ENCODE results near the gene DNAJC15.

The DNAJC15 gene

GRCh38 chr13:43129066-43129465, 105.7 kb downstream of the DNAJC15 start:
- no peak for DNase-seq

- DNase-seq: no peak
Observed at GRCh38 chr13:43129511-43130110, 106.2 kb downstream of the DNAJC15 start.

DNA sequence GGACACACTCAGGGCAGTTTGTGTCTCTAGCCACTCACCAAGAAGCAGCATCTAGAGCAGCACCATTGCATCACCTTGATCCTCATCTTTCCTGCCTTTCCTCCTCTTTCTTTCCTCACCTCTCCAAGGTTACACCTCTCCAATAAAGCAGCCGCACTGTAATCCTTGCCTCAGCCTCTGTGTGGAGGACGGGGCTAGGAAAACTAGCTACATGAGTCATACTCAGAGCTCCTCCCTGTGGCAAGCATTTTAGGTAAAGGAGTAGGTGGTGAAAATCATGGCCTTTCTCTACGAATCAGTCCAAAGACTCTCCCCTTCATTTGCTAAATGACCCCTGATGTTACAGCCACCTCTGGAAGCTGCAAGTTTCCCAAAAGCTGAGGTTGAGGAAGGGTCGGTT, 108.9 kb downstream of the DNAJC15 start:
- no peak for DNase-seq

DNA sequence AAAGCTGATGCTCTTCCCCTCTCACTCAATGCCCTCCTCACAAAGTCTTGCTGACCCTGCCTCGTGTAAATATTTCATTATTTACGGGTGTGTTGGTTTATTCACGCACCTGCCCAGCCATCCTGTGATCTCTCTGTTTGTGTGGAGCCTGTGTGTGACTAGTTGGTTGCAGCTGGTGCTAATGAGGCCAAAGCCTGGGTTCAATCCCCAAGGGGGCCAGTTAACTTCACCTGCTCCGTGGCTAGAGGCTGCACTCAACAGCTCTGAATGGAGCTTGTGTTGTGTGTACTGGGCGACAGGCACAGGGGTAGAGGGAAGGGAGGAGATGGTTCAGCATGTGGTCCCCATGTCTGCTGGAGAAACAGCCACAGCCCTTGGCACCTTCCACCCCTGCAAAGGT, 109.5 kb downstream of the DNAJC15 start:
- no peak for DNase-seq

GRCh38 chr13:43133792-43134191, 110.4 kb downstream of the DNAJC15 start:
- DNase-seq: no peak

- DNase-seq: no peak
Observed at GRCh38 chr13:43134868-43135267, 111.5 kb downstream of the DNAJC15 start.

GRCh38 chr13:43135516-43135915, 112.1 kb downstream of the DNAJC15 start:
- no peak for DNase-seq

GRCh38 chr13:43136920-43137575, 113.7 kb downstream of the DNAJC15 start:
- no peak for DNase-seq

DNA sequence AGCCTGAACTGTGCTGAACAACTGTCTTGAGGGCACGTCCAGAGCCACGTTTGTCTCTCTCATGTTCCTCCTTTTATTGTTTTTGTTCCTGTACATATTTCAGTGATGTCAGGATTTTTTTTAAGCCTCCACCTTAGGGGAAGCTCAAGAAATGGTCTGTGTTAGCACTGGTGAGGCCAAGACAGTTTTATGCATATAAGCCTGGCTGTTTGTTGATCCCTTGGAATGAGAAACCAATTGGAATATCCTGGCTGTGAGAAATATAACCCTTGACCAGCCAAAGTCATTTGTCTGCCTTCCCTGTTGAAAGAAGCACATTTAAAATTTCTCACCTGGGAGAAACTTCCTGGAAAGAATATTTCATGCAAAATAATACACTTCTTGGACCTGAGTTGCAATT, 115.8 kb downstream of the DNAJC15 start:
- DNase-seq: no peak

GRCh38 chr13:43139921-43140320, 116.5 kb downstream of the DNAJC15 start:
- DNase-seq: no peak

DNA sequence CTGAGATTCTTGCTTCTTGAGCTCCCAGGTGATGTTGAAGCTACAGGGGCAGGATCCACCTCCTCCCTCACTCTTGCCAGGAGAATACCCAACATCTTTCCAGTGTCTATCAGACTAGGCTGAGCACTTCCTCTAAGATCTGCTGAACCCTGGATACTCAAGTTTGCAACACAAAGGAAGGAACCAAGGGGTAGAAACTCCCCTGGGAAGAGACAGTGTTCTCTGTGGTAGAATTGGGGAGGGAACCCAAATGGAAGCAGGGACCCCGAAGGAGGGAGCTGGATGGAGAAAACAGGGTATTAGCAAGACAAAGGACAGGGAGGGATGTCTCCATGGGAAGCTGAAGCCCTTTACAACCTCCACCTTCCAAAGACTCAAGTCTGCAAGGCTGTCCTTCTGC, 117.6 kb downstream of the DNAJC15 start:
- DNase-seq: no peak

- no peak for DNase-seq
Observed at GRCh38 chr13:43141685-43142084, 118.3 kb downstream of the DNAJC15 start.

- DNase-seq: no peak
Observed at GRCh38 chr13:43143591-43143990, 120.2 kb downstream of the DNAJC15 start.

DNA sequence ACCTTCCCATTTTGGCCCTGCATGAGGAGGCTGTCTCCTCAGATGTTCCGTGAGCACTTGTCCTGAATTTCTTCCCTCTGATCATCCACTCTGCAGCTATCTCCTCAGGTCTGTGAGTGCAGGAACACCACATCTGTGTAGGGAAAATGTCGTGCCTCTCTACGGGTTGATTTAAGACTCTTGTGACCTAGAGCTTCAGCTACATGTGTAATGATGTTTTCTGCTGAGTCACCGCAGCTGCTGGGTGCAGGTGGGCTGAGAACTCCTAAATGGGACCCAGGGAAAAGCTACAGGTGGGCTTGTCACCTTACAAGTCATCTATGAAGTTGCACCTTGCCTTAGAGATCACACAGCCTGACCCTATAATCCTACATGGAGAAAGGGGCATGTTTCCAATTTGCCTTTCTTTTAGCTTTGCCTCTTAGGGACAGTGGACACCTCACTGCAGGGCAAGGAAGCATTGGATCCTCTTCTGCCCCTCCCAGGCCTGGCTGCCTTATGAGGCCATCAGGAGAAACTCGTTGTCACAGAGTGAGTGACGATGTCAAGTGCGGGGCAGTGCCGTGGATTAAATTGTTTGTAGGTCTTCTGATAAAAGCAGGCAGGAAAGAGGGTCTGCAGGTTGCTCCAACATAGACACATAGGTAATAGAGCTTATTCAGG, 122.3 kb downstream of the DNAJC15 start:
- no peak for DNase-seq

- no peak for DNase-seq
Observed at GRCh38 chr13:43146400-43146799, 123.0 kb downstream of the DNAJC15 start.

- DNase-seq: no peak
Observed at GRCh38 chr13:43150369-43151207, 127.2 kb downstream of the DNAJC15 start.

- no peak for DNase-seq
Observed at GRCh38 chr13:43153436-43154090, 130.2 kb downstream of the DNAJC15 start.

DNA sequence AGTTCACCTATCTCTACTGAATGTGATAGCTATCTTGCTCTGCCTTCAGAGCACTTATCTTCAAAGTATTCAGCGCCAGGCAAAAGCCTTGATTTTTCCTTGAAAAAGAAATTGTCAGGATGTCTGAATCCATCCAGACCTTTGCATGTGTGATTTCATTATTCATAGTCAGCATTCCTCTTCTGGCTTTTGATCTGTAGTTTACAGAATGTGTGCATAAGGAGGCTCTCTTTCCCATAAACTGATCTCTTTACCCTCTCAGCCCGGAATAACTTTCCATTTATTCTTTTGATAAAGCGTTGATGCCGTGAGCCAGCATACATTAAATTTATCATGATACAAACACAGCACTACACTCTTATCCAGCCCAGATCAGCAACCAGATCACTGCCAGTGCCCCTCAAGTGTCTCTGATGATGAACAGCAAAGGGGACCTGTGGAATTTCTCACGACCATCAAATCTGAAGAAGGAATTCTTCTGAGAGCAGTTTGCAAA, 130.8 kb downstream of the DNAJC15 start:
- no peak for DNase-seq

DNA sequence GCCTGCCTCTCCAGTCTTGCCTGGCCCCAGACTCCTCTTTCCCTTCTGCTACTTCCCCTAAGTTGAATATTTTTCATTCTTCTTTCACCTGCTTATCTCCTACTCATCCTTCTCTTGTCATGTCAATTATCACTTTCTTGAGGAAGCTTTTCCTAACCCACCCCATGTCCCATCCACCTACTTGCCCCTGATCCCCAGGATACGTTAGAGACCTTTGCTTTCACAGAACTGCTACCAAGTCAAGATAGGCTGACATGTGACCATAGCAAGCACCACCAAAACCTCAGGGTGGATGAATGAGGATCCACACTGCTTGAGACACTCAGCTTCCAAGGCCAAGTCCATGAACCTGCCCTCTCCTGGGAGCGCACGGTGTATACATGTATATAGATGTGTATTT, 131.5 kb downstream of the DNAJC15 start:
- DNase-seq: no peak

GRCh38 chr13:43156916-43157315, 133.5 kb downstream of the DNAJC15 start:
- DNase-seq: no peak

DNA sequence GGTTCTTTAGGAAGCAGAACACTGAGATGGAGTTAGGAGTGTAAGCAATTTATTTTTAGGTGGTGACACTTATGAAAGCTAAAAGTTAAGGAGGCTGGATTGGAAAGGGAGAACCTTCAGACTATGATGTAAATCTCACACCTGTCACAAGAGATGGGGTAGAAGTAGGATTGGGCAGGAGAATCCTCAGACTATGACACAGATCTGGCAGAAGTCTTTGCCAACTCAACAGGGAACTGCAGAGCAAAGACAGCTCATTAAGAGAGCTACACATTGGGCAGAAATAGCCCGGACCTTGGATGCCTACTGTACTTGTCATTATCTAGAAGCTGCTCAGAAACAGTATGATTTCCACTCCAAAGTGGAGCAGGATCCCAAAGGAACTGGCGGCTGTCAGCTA, 134.4 kb downstream of the DNAJC15 start:
- DNase-seq: no peak

GRCh38 chr13:43158516-43158915, 135.1 kb downstream of the DNAJC15 start:
- no peak for DNase-seq

GRCh38 chr13:43159026-43159461, 135.7 kb downstream of the DNAJC15 start:
- no peak for DNase-seq

All from NK-92 treated with Interleukin-12 subunit alpha and Interleukin-12 subunit beta, amount 100 ng/mL, for 24 hours (cell line).